ENCODE data around the gene TTC39C.

- TF ChIP-seq CEBPB (IDR thresholded peaks at IDR 0.05) (no peak), CTCF (IDR thresholded peaks at IDR 0.05) (no peak), POLR2A (IDR thresholded peaks at IDR 0.05; ENCODE audit: low read length) (no peak), KDM5A (IDR thresholded peaks at IDR 0.05) (no peak), KDM1A (IDR thresholded peaks at IDR 0.05; ENCODE audit: low read depth) (no peak), RAD21 (conservative IDR thresholded peaks at IDR 0.05 in 1 of 2, IDR thresholded peaks at IDR 0.05 in 1 of 2) (no peak), USF2 (IDR thresholded peaks at IDR 0.05) (no peak), ZFP36 (IDR thresholded peaks at IDR 0.05; ENCODE audit: borderline replicate concordance, partially characterized antibody) (no peak), ELK1 (IDR thresholded peaks at IDR 0.05; ENCODE audit: low read depth, low read length) (no peak), REST (IDR thresholded peaks at IDR 0.05) (no peak), SMC3 (IDR thresholded peaks at IDR 0.05) (no peak), PHF8 (IDR thresholded peaks at IDR 0.05; ENCODE audit: borderline replicate concordance, low read depth) (no peak), CHD4 (IDR thresholded peaks at IDR 0.05; ENCODE audit: borderline replicate concordance) (no peak)
Measured at GRCh38 chr18:24170360-24170759, 155.8 kb downstream of the TTC39C start.
